Neural progenitor cell (in vitro differentiated cells): ENCODE results near the gene TKFC.

Experiments used
- CTCF ChIP-seq: fragments of 200-600 bp; sonication (generic); IDR thresholded peaks from 2 replicates; pipeline ENCODE4 v1.5.1; 2017; ENCODE audit warnings: antibody characterized with exemption, mild to moderate bottlenecking
- EZH2 ChIP-seq: fragments of 200-600 bp; sonication (generic); IDR thresholded peaks from 2 replicates; pipeline ENCODE4 v1.6.1; 2017; ENCODE audit warnings: antibody characterized with exemption, mild to moderate bottlenecking, moderate library complexity
- EZH2phosphoT487 ChIP-seq: fragments of 200-600 bp; sonication (generic); IDR thresholded peaks from 2 replicates; pipeline ENCODE4 v1.6.1; 2017; ENCODE audit warnings: antibody characterized with exemption

- TF ChIP-seq EZH2: no peak
- no peak for TF ChIP-seq CTCF
- no peak for TF ChIP-seq EZH2phosphoT487
These were observed 1.4 kb upstream of the TKFC start for GRCh38 chr11:61331651-61332050.
